HepG2 (cell line): ENCODE data around the gene ESRP2. TPM values are rescaled to one million over a fixed set of nuclear protein-coding genes. Genes with fewer than 3 reads are reported as not detected.
A peak's percentile ranks its signal among the peaks of the same experiment; 100 is the strongest.

ENCODE experiments used
- ATAC-seq: fragments of 200-7000 bp; cut with Tn5 transposase; 3 replicates; pipeline ENCODE4 v1.9.1; 2020; ENCODE audit warnings: mild to moderate bottlenecking, moderate library complexity
- BruUV-seq: library from RNA; stranded (reverse); fragments of 400-500 nt; replicated peaks from 2 replicates; lab custom pipeline; 2021; lab: Mats Ljungman, UMichigan
- CTCF ChIA-PET: fragments of 300-600 bp; formaldehyde crosslinking; extraction: SDS; loops from one replicate; lab custom pipeline; 2021; ENCODE audit warnings: low total read pairs, inconsistent platforms, low intra/inter-chr PET ratio; lab: Yijun Ruan, JAX
- POLR2A ChIA-PET: fragments of 350-600 bp; sonication (Branson Sonifier 250); formaldehyde crosslinking; loops from one replicate; lab custom pipeline; 2020; ENCODE audit warnings: antibody characterized with exemption, inconsistent platforms; lab: Yijun Ruan, JAX
- DNase-seq: peaks from one replicate; pipeline ENCODE4 v3.0.0-alpha.2; 2015; ENCODE audit warnings: low spot score
- FAIRE-seq: peaks from 3 replicates; lab custom pipeline; 2011; peaks lifted over from hg19 to GRCh38; lab: Jason Lieb, UNC
- H2AFZ ChIP-seq: one replicate; pipeline ENCODE4 v1.6.1; 2011; ENCODE audit warnings: low read length, inconsistent platforms
- H3K27ac ChIP-seq: fragments of 300-600 bp; 3 replicates; pipeline ENCODE4 v1.8.0; 2011; ENCODE audit warnings: mixed run types, mild to moderate bottlenecking, mixed read lengths, low read length, inconsistent platforms; ENCODE audit not compliant: insufficient read depth; ENCODE audit errors: extremely low read length
- H3K27me3 ChIP-seq, 2 experiments: fragments of 200-600 bp in 1 of 2; 2 replicates in 1 of 2; 3 replicates in 1 of 2; pipeline versions ENCODE4 v1.6.0 to v1.8.0; 2011; ENCODE audit warnings: low read length in 2 of 2, mild to moderate bottlenecking in 2 of 2, moderate library complexity in 2 of 2, inconsistent platforms in 1 of 2; ENCODE audit not compliant: insufficient read depth in 2 of 2, control insufficient read depth in 1 of 2
- H3K36me3 ChIP-seq, 2 experiments: fragments of 200-600 bp in 1 of 2; replicated peaks in 1 of 2; 2 replicates in 1 of 2; 3 replicates in 1 of 2; pipeline versions ENCODE4 v1.5.1 to v1.8.0; 2011; ENCODE audit warnings: low read length in 2 of 2, inconsistent platforms in 1 of 2; ENCODE audit not compliant: insufficient read depth in 2 of 2, control insufficient read depth in 1 of 2
- H3K4me1 ChIP-seq: 2 replicates; pipeline ENCODE4 v1.5.1; 2012; ENCODE audit warnings: low read length, inconsistent platforms; ENCODE audit not compliant: insufficient read depth
- H3K4me2 ChIP-seq: 2 replicates; pipeline ENCODE4 v1.6.0; 2011; ENCODE audit warnings: low read depth, low read length, inconsistent platforms
- H3K4me3 ChIP-seq, 3 experiments: fragments of 200-600 bp in 1 of 3; sonication (generic), shearing (Covaris generic) in 1 of 3; replicated peaks in 1 of 3; 2 replicates each; pipeline ENCODE4 v1.5.1; 2011 to 2016; ENCODE audit warnings: low read length in 3 of 3, inconsistent platforms in 2 of 3, low read depth in 2 of 3, mild to moderate bottlenecking in 2 of 3, control low read depth in 1 of 3, mixed read lengths in 1 of 3; ENCODE audit not compliant: insufficient read depth in 1 of 3
- H3K79me2 ChIP-seq: one replicate; pipeline ENCODE4 v1.6.1; 2011; ENCODE audit warnings: low read length, inconsistent platforms; ENCODE audit not compliant: insufficient read depth
- H3K9ac ChIP-seq: 2 replicates; pipeline ENCODE4 v1.6.0; 2011; ENCODE audit warnings: mild to moderate bottlenecking, low read depth, low read length, inconsistent platforms; ENCODE audit not compliant: insufficient read depth
- H3K9me3 ChIP-seq: 2 replicates; pipeline ENCODE4 v1.5.1; 2012; ENCODE audit warnings: mild to moderate bottlenecking, low read length
- H4K20me1 ChIP-seq: 2 replicates; pipeline ENCODE4 v1.6.0; 2011; ENCODE audit warnings: inconsistent platforms, mild to moderate bottlenecking, low read length, moderate library complexity; ENCODE audit not compliant: insufficient read depth
- E2F5 ChIP-seq: sonication (generic); formaldehyde crosslinking; conservative IDR thresholded peaks from 2 replicates; pipeline ENCODE4 v1.4.0; 2020; ENCODE audit warnings: missing genetic modification reagents
- FOXK2 ChIP-seq: fragments of 450-650 bp; IDR thresholded peaks from 2 replicates; pipeline ENCODE4 v1.6.1; 2016
- GMEB1 ChIP-seq: sonication (generic); formaldehyde crosslinking; IDR thresholded peaks from 2 replicates; pipeline ENCODE4 v1.5.1; 2020; ENCODE audit warnings: missing genetic modification reagents, mild to moderate bottlenecking, borderline replicate concordance
- PAXIP1 ChIP-seq: sonication (generic); formaldehyde crosslinking; conservative IDR thresholded peaks from 2 replicates; pipeline ENCODE4 v1.4.0; 2020; ENCODE audit warnings: mild to moderate bottlenecking, missing genetic modification reagents, moderate library complexity
- PLRG1 ChIP-seq: fragments of 450-650 bp; conservative IDR thresholded peaks from 2 replicates; pipeline ENCODE4 v1.6.1; 2016
- ZNF333 ChIP-seq: sonication (generic); formaldehyde crosslinking; IDR thresholded peaks from 2 replicates; pipeline ENCODE4 v1.4.0; 2020; ENCODE audit warnings: mild to moderate bottlenecking, missing genetic modification reagents, borderline replicate concordance
- ZNF850 ChIP-seq: sonication (generic); formaldehyde crosslinking; conservative IDR thresholded peaks from 2 replicates; pipeline ENCODE4 v1.9.0; 2021; ENCODE audit warnings: mild to moderate bottlenecking, missing genetic modification reagents
- WGBS: methylation state at CpG from one replicate; pipeline ENCODE4 v1.1.6; 2017; ENCODE audit warnings: low lambda C conversion rate; 5-methylcytosine and 5-hydroxymethylcytosine counted together
- in situ Hi-C: cut with HindIII; loops from 2 replicates; pipeline ENCODE4 v1.10.0; 2017; ENCODE audit warnings: low pct_unique_long_range_greater_than_20kb; ENCODE audit not compliant: extremely low pct_ligation_motif_present
- intact Hi-C: fragments of 100-400 bp; cut with micrococcal nuclease; formaldehyde crosslinking; loops from one replicate; pipeline ENCODE4 v1.10.0; 2022; ENCODE audit not compliant: unreplicated experiment
- polyA plus RNA-seq, 8 experiments: library from polyadenylated mRNA; depleted of rRNA in 3 of 8; stranded (reverse) in 7 of 8; unstranded in 1 of 8; fragments of >200 nt; fragmentation: Illumina TruSeq in 4 of 8; extraction: Trizol in 4 of 8; gene quantifications; 2 replicates each; pipeline versions ENCODE4 v1.2.1 to v1.2.3, GENCODE V29; 2011 to 2016; ENCODE audit warnings: low read depth in 4 of 8, missing spikeins in 1 of 8, mixed read lengths in 1 of 8; ENCODE audit not compliant: insufficient read depth in 1 of 8
- total RNA-seq, 5 experiments: library from RNA; depleted of rRNA; stranded (reverse); fragments of >200 nt; fragmentation: Illumina TruSeq; extraction: Trizol; gene quantifications; 2 replicates each; pipeline ENCODE4 v1.2.3, GENCODE V29; 2016; ENCODE audit warnings: low read depth in 1 of 5
- TF ChIP-seq, protein P1 (sequence below): sonication (generic); formaldehyde crosslinking; IDR thresholded peaks from 2 replicates; pipeline ENCODE4 v1.4.0; 2020; ENCODE audit warnings: mild to moderate bottlenecking, missing genetic modification reagents
- TF ChIP-seq, protein P2 (sequence below): sonication (generic); formaldehyde crosslinking; IDR thresholded peaks from 2 replicates; pipeline ENCODE4 v1.4.0; 2020; ENCODE audit warnings: missing genetic modification reagents
- TF ChIP-seq, protein P3 (sequence below): sonication (generic); formaldehyde crosslinking; IDR thresholded peaks from 2 replicates; pipeline ENCODE4 v1.4.0; 2020; ENCODE audit warnings: missing genetic modification reagents

The ESRP2 gene
- total and polyA plus RNA-seq, 2 of the 13 experiments (the other 11 are each of a cell fraction or from before 2014, with no cell fraction given), result 21.1 to 32.4 TPM

DNA sequence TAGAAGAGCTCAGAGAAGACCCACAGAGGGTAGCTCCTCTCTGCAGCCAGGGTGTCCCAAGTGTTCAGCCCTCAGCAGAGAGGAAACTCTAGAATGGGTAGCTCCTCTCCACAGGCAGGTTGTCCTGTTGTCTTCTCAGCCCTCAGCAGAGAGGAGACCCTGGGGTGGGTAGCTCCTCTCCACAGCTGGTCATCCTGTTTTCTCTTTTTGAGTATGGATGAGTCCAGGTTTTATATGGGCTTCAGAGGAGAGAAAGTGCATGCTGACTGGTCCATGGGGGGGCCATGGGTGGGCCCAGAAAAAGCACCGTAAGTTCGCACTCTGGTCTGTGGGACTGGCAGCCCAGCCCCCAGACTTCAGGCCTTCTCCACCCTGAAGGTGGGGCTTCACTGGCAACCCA, 48.4 kb downstream of the ESRP2 start:
- in situ Hi-C loops, result no loop called here
- no TSS peak for BruUV-seq
- TF ChIP-seq GMEB1 (CRISPR knock-in tag) (no peak), PLRG1 (no peak), PAXIP1 (CRISPR knock-in tag) (no peak), ZNF850 (CRISPR knock-in tag) (no peak), ZNF333 (CRISPR knock-in tag) (no peak), E2F5 (no peak), FOXK2 (no peak)
- TF ChIP-seq, protein P1, sequence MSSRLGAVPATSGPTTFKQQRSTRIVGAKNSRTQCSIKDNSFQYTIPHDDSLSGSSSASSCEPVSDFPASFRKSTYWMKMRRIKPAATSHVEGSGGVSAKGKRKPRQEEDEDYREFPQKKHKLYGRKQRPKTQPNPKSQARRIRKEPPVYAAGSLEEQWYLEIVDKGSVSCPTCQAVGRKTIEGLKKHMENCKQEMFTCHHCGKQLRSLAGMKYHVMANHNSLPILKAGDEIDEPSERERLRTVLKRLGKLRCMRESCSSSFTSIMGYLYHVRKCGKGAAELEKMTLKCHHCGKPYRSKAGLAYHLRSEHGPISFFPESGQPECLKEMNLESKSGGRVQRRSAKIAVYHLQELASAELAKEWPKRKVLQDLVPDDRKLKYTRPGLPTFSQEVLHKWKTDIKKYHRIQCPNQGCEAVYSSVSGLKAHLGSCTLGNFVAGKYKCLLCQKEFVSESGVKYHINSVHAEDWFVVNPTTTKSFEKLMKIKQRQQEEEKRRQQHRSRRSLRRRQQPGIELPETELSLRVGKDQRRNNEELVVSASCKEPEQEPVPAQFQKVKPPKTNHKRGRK (CRISPR knock-in tag), result no peak
- TF ChIP-seq, protein P2, sequence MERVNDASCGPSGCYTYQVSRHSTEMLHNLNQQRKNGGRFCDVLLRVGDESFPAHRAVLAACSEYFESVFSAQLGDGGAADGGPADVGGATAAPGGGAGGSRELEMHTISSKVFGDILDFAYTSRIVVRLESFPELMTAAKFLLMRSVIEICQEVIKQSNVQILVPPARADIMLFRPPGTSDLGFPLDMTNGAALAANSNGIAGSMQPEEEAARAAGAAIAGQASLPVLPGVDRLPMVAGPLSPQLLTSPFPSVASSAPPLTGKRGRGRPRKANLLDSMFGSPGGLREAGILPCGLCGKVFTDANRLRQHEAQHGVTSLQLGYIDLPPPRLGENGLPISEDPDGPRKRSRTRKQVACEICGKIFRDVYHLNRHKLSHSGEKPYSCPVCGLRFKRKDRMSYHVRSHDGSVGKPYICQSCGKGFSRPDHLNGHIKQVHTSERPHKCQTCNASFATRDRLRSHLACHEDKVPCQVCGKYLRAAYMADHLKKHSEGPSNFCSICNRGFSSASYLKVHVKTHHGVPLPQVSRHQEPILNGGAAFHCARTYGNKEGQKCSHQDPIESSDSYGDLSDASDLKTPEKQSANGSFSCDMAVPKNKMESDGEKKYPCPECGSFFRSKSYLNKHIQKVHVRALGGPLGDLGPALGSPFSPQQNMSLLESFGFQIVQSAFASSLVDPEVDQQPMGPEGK (CRISPR knock-in tag), result no peak
- TF ChIP-seq, protein P3, sequence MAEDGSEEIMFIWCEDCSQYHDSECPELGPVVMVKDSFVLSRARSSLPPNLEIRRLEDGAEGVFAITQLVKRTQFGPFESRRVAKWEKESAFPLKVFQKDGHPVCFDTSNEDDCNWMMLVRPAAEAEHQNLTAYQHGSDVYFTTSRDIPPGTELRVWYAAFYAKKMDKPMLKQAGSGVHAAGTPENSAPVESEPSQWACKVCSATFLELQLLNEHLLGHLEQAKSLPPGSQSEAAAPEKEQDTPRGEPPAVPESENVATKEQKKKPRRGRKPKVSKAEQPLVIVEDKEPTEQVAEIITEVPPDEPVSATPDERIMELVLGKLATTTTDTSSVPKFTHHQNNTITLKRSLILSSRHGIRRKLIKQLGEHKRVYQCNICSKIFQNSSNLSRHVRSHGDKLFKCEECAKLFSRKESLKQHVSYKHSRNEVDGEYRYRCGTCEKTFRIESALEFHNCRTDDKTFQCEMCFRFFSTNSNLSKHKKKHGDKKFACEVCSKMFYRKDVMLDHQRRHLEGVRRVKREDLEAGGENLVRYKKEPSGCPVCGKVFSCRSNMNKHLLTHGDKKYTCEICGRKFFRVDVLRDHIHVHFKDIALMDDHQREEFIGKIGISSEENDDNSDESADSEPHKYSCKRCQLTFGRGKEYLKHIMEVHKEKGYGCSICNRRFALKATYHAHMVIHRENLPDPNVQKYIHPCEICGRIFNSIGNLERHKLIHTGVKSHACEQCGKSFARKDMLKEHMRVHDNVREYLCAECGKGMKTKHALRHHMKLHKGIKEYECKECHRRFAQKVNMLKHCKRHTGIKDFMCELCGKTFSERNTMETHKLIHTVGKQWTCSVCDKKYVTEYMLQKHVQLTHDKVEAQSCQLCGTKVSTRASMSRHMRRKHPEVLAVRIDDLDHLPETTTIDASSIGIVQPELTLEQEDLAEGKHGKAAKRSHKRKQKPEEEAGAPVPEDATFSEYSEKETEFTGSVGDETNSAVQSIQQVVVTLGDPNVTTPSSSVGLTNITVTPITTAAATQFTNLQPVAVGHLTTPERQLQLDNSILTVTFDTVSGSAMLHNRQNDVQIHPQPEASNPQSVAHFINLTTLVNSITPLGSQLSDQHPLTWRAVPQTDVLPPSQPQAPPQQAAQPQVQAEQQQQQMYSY (CRISPR knock-in tag), result no peak

More for the DNA sequence above, 48.4 kb downstream of the ESRP2 start:
- Histone ChIP-seq H3K9me3 (no peaks in the 10 kb centered on the region), H4K20me1 (no peaks in the 10 kb centered on the region), H3K9ac (no peak overlapping the region), H3K4me3 (no peak overlapping the region), H3K4me2 (no peak overlapping the region), H3K4me1 (peaks cover 11% of the 10 kb centered on the region), H3K79me2 (no peaks in the 10 kb centered on the region), H2AFZ (no peak overlapping the region), H3K36me3 (peaks cover 37 to 79% of the 10 kb centered on the region in 2 experiments), H3K27ac (no peak overlapping the region), H3K27me3 (no peaks in the 10 kb centered on the region)
- DNase-seq, result no peak
- peak; percentile 42 for ATAC-seq
- POLR2A ChIA-PET, result no interaction called here
- intact Hi-C loops, result no loop called here
- no peak for FAIRE-seq
- WGBS, result no CpG with 5 or more reads among the region's 2 CpGs
- CTCF ChIA-PET, result no interaction called here
